H1 (cell line): ENCODE data around the gene CAPN1. TPM values are rescaled to one million over a fixed set of nuclear protein-coding genes. Genes with fewer than 3 reads are reported as not detected.

ENCODE experiments used
- CTCF ChIA-PET: fragments of 300-600 bp; sonication (Branson Sonifier 250); formaldehyde crosslinking; loops from one replicate; lab custom pipeline; 2021; ENCODE audit not compliant: partially characterized antibody; lab: Charles Lee
- POLR2A ChIA-PET: fragments of 300-600 bp; sonication (Branson Sonifier 250); formaldehyde crosslinking; loops from one replicate; lab custom pipeline; 2021; ENCODE audit warnings: inconsistent platforms; ENCODE audit not compliant: partially characterized antibody; lab: Charles Lee
- DNase-seq, 2 experiments: peaks; one replicate each; pipeline versions ENCODE4 v3.0.0 to v3.0.0-alpha.2; 2010 to 2022; ENCODE audit warnings: low spot score in 2 of 2, low read depth in 1 of 2, mixed read lengths in 1 of 2
- FAIRE-seq: peaks from 2 replicates; lab custom pipeline; 2011; peaks lifted over from hg19 to GRCh38; lab: Jason Lieb, UNC
- H2AFZ ChIP-seq: 2 replicates; pipeline ENCODE4 v1.8.1; 2012; ENCODE audit warnings: low read length, inconsistent platforms
- H2AK5ac ChIP-seq: 2 replicates; pipeline ENCODE4 v1.6.1; 2013; ENCODE audit warnings: low read depth, low read length
- H2BK120ac ChIP-seq: replicated peaks from 2 replicates; pipeline ENCODE3; 2013; ENCODE audit warnings: low read depth, low read length, inconsistent platforms
- H2BK12ac ChIP-seq: 2 replicates; pipeline ENCODE4 v1.6.1; 2013; ENCODE audit warnings: low read depth, low read length
- H2BK15ac ChIP-seq: 2 replicates; pipeline ENCODE4 v1.6.1; 2013; ENCODE audit warnings: low read length
- H2BK20ac ChIP-seq: 2 replicates; pipeline ENCODE4 v1.6.1; 2013; ENCODE audit warnings: low read length
- H2BK5ac ChIP-seq: 2 replicates; pipeline ENCODE4 v1.6.1; 2013; ENCODE audit warnings: low read depth, low read length
- H3K14ac ChIP-seq: 2 replicates; pipeline ENCODE4 v1.6.1; 2013; ENCODE audit warnings: inconsistent platforms; ENCODE audit not compliant: insufficient read length
- H3K18ac ChIP-seq: 2 replicates; pipeline ENCODE4 v1.6.1; 2013; ENCODE audit warnings: low read length; ENCODE audit errors: extremely low read depth
- H3K23ac ChIP-seq: 2 replicates; pipeline ENCODE4 v1.6.1; 2013; ENCODE audit warnings: inconsistent platforms; ENCODE audit not compliant: insufficient read length
- H3K23me2 ChIP-seq: 2 replicates; pipeline ENCODE4 v1.6.1; 2013; ENCODE audit warnings: low read depth, low read length
- H3K27ac ChIP-seq: 2 replicates; pipeline ENCODE4 v1.6.1; 2011; ENCODE audit warnings: low read depth, low read length, inconsistent platforms
- H3K27me3 ChIP-seq, 4 experiments: replicated peaks in 1 of 4; 1 replicate in 1 of 4; 2 replicates in 3 of 4; pipeline versions ENCODE4 v1.6.1 to v1.8.1; 2011 to 2013; ENCODE audit warnings: low read length in 3 of 4, mild to moderate bottlenecking in 3 of 4, inconsistent platforms in 2 of 4, mixed read lengths in 2 of 4, moderate library complexity in 1 of 4; ENCODE audit not compliant: control insufficient read depth in 3 of 4, insufficient read depth in 3 of 4; ENCODE audit errors: extremely low read depth in 1 of 4
- H3K36me3 ChIP-seq, 4 experiments: 2 replicates each; pipeline versions ENCODE4 v1.6.1 to v1.8.1; 2011 to 2013; ENCODE audit warnings: mild to moderate bottlenecking in 4 of 4, low read length in 3 of 4, moderate library complexity in 2 of 4, control low read depth in 1 of 4, inconsistent platforms in 1 of 4; ENCODE audit not compliant: insufficient read depth in 4 of 4, control insufficient read depth in 2 of 4
- H3K4ac ChIP-seq: replicated peaks from 2 replicates; pipeline ENCODE3; 2013; ENCODE audit warnings: low read length, low read depth, mixed read lengths, inconsistent platforms; ENCODE audit not compliant: insufficient read length
- H3K4me1 ChIP-seq, 4 experiments: replicated peaks in 1 of 4; 1 replicate in 1 of 4; 2 replicates in 3 of 4; pipeline versions ENCODE4 v1.6.1 to v1.8.1; 2011 to 2013; ENCODE audit warnings: low read length in 3 of 4, inconsistent platforms in 2 of 4, mixed read lengths in 1 of 4; ENCODE audit not compliant: insufficient read depth in 4 of 4, control insufficient read depth in 3 of 4
- H3K4me2 ChIP-seq, 2 experiments: 2 replicates each; pipeline versions ENCODE4 v1.6.1 to v1.8.1; 2011 to 2013; ENCODE audit warnings: low read depth in 2 of 2, low read length in 2 of 2, control low read depth in 1 of 2, inconsistent platforms in 1 of 2, mild to moderate bottlenecking in 1 of 2; ENCODE audit not compliant: insufficient read depth in 1 of 2
- H3K4me3 ChIP-seq, 4 experiments: fragments of 200-600, 300-600 bp in 1 of 4; sonication (generic), shearing (Covaris generic), sonication (Bioruptor Twin) in 1 of 4; 2 replicates each; pipeline versions ENCODE4 v1.5.1 to v1.8.1; 2011 to 2016; ENCODE audit warnings: low read length in 4 of 4, low read depth in 3 of 4, control low read depth in 2 of 4, inconsistent platforms in 2 of 4, mild to moderate bottlenecking in 2 of 4, mixed read lengths in 1 of 4, moderate library complexity in 1 of 4; ENCODE audit not compliant: insufficient read depth in 2 of 4; ENCODE audit errors: extremely low read depth in 1 of 4
- H3K56ac ChIP-seq: replicated peaks from 2 replicates; pipeline ENCODE3; 2013; ENCODE audit warnings: low read depth, mild to moderate bottlenecking, mixed read lengths, low read length, inconsistent platforms; ENCODE audit not compliant: insufficient read length
- H3K79me1 ChIP-seq: 2 replicates; pipeline ENCODE4 v1.6.1; 2013; ENCODE audit warnings: low read depth, low read length, control low read depth
- H3K79me2 ChIP-seq, 2 experiments: 2 replicates each; pipeline versions ENCODE4 v1.6.1 to v1.8.1; 2012 to 2013; ENCODE audit warnings: low read length in 2 of 2, mild to moderate bottlenecking in 2 of 2, inconsistent platforms in 1 of 2; ENCODE audit not compliant: insufficient read depth in 2 of 2, control insufficient read depth in 1 of 2
- H3K9ac ChIP-seq, 4 experiments: replicated peaks in 1 of 4; 1 replicate in 1 of 4; 2 replicates in 3 of 4; pipeline versions ENCODE4 v1.6.1 to v1.8.1; 2011 to 2013; ENCODE audit warnings: low read depth in 3 of 4, low read length in 3 of 4, control low read depth in 2 of 4, mild to moderate bottlenecking in 2 of 4, moderate library complexity in 2 of 4, inconsistent platforms in 1 of 4; ENCODE audit errors: extremely low read depth in 1 of 4
- H3K9me3 ChIP-seq, 2 experiments: 2 replicates each; pipeline versions ENCODE4 v1.6.1 to v1.8.1; 2012 to 2013; ENCODE audit warnings: mild to moderate bottlenecking in 2 of 2, moderate library complexity in 2 of 2, control low read depth in 1 of 2, inconsistent platforms in 1 of 2, low read depth in 1 of 2, low read length in 1 of 2, mixed read lengths in 1 of 2; ENCODE audit not compliant: insufficient read depth in 2 of 2
- H4K20me1 ChIP-seq, 2 experiments: replicated peaks in 1 of 2; 2 replicates each; pipeline versions ENCODE3 to v1.8.1; 2011 to 2013; ENCODE audit warnings: inconsistent platforms in 2 of 2, low read length in 2 of 2, mild to moderate bottlenecking in 1 of 2; ENCODE audit not compliant: insufficient read depth in 2 of 2, control insufficient read depth in 1 of 2
- H4K5ac ChIP-seq: 2 replicates; pipeline ENCODE4 v1.6.1; 2013; ENCODE audit warnings: low read length, low read depth, mixed read lengths, inconsistent platforms; ENCODE audit not compliant: insufficient read length
- H4K8ac ChIP-seq: 2 replicates; pipeline ENCODE4 v1.8.0; 2013; ENCODE audit warnings: mild to moderate bottlenecking, moderate library complexity, low read length, inconsistent platforms; ENCODE audit not compliant: insufficient read depth; ENCODE audit errors: extremely low read depth
- H4K91ac ChIP-seq: replicated peaks from 2 replicates; pipeline ENCODE3; 2013; ENCODE audit warnings: low read length, mixed read lengths, inconsistent platforms; ENCODE audit not compliant: insufficient read length
- CREB1 ChIP-seq: IDR thresholded peaks from 2 replicates; pipeline ENCODE4 v1.6.1; 2012; ENCODE audit warnings: inconsistent platforms
- CTBP2 ChIP-seq: IDR thresholded peaks from 2 replicates; pipeline ENCODE4 v1.7.0; 2011; ENCODE audit warnings: borderline replicate concordance, mild to moderate bottlenecking, moderate library complexity, mixed read lengths, low read length; ENCODE audit not compliant: insufficient read depth, insufficient read length
- KDM4A ChIP-seq: IDR thresholded peaks from one replicate; pipeline ENCODE4 v1.7.1; 2012; ENCODE audit warnings: low read depth, mild to moderate bottlenecking, moderate library complexity, low read length, inconsistent platforms; ENCODE audit not compliant: severe bottlenecking
- MAFK ChIP-seq: IDR thresholded peaks from 2 replicates; pipeline ENCODE4 v1.6.1; 2012; ENCODE audit warnings: low read depth, mild to moderate bottlenecking, improper control_type of control experiment, low read length
- POLR2A ChIP-seq, 2 experiments: IDR thresholded peaks; 1 replicate in 1 of 2; 2 replicates in 1 of 2; pipeline ENCODE4 v1.6.1; 2011; ENCODE audit warnings: low read depth in 2 of 2, low read length in 2 of 2, mild to moderate bottlenecking in 2 of 2; ENCODE audit errors: control extremely low read depth in 1 of 2
- WGBS, 2 experiments: shearing (Covaris generic) in 1 of 2; methylation state at CpG; one replicate each; pipeline versions ENCODE4 v1.1.6 to v1.1.7; 2013 to 2015; ENCODE audit warnings: low lambda C conversion rate in 2 of 2, mixed read lengths in 2 of 2, inconsistent platforms in 1 of 2, low coverage in 1 of 2, missing lambda C conversion rate in 1 of 2; ENCODE audit not compliant: insufficient replicate concordance in 2 of 2, insufficient coverage in 1 of 2, insufficient read length in 1 of 2; ENCODE audit errors: extremely low coverage in 1 of 2, missing lambda C conversion rate in 1 of 2; 5-methylcytosine and 5-hydroxymethylcytosine counted together
- polyA plus RNA-seq, 7 experiments: library from polyadenylated mRNA; depleted of rRNA in 3 of 7; stranded (reverse) in 5 of 7; unstranded in 2 of 7; fragments of >200 nt in 5 of 7; fragments of 200-250 nt in 2 of 7; gene quantifications; 1 replicate in 5 of 7; 2 replicates in 1 of 7; 4 replicates in 1 of 7; pipeline versions ENCODE4 v1.2.1 to v1.2.3, GENCODE V29; 2011 to 2013; ENCODE audit warnings: missing spikeins in 2 of 7, mixed read lengths in 2 of 7
- total RNA-seq: library from RNA; stranded (reverse); fragmentation: NEBNext Ultra II Directional; extraction: Animal tissue kit (Norgen Biotek cat#: 25700); gene quantifications from 2 replicates; pipeline ENCODE4 v1.2.1, GENCODE V29; 2021
- TF ChIP-seq, protein P1 (sequence below), 3 experiments: IDR thresholded peaks; 1 replicate in 2 of 3; 2 replicates in 1 of 3; pipeline versions ENCODE4 v1.5.1 to v1.6.1; 2011; ENCODE audit warnings: low read length in 3 of 3, mild to moderate bottlenecking in 3 of 3, inconsistent platforms in 2 of 3, low read depth in 1 of 3, moderate library complexity in 1 of 3; ENCODE audit not compliant: insufficient read depth in 1 of 3; ENCODE audit errors: control extremely low read depth in 1 of 3
- TF ChIP-seq, protein P2 (sequence below): IDR thresholded peaks from 2 replicates; pipeline ENCODE4 v1.6.1; 2011; ENCODE audit warnings: low read depth, mild to moderate bottlenecking, low read length; ENCODE audit not compliant: insufficient read depth
- TF ChIP-seq, protein P3 (sequence below): IDR thresholded peaks from 2 replicates; pipeline ENCODE4 v1.6.1; 2012; ENCODE audit warnings: low read length, inconsistent platforms

Gene CAPN1
- total and polyA plus RNA-seq, 2 of the 8 experiments (the other 6 are each of a cell fraction or from before 2014, with no cell fraction given), result 194 to 233 TPM

DNA sequence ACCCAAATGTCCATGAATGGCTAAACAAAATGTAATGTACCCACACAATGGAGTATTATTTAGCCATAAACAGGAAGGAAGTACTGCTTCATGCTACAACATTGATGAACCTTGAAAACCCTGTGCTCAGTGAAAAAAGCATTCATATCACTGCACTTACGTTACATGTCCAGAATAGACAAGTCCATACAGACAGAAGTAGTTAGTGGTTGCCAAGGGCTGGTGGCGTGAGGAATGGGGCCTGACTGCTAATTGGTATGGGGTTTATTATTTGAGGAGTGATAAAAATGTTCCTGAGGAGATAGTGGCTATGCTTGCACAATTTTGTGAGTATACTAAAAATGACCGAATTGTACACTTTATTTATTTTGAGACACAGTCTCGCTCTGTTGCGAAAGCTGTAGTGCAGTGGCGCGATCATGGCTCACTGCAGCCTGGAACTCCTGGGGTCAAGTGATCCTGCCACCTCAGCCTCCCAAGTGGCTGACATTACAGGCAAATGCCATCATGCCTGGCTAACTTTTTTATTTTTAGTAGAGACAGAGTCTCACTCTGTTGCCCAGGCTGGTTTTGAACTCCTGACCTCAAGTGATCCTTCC is 39.7 kb upstream of the CAPN1 start:
- no peak overlapping the region for H3K4ac ChIP-seq
- H2BK5ac ChIP-seq, result no peak overlapping the region
- H3K27ac ChIP-seq, result no peak overlapping the region
- no peak for DNase-seq
- H3K56ac ChIP-seq, result no peak overlapping the region
- 0 out of 2 replicates have a peak overlapping the region, but pooled peaks have one; percentile 62 for H2AFZ ChIP-seq
- no peak overlapping the region for H2BK120ac ChIP-seq
- ChIA-PET POLR2A (no interaction called here), CTCF (interaction anchor here (0.6 kb wide), 1 partner anchor 446 kb away, joined by 3 read pairs; no protein-coding TSS in a partner anchor)
- H3K4me3 ChIP-seq, result no peak overlapping the region
- H2BK15ac ChIP-seq, result no peak overlapping the region
- no peak overlapping the region for H3K9ac ChIP-seq
- no peaks in the 10 kb centered on the region for H4K20me1 ChIP-seq
- no peaks in the 10 kb centered on the region for H3K27me3 ChIP-seq
- no peaks in the 10 kb centered on the region for H3K79me1 ChIP-seq
- H3K23me2 ChIP-seq, result no peaks in the 10 kb centered on the region
- no peaks in the 10 kb centered on the region for H3K4me1 ChIP-seq
- H3K18ac ChIP-seq, result no peak overlapping the region
- no peak for FAIRE-seq
- H3K14ac ChIP-seq, result no peak overlapping the region
- TF ChIP-seq MAFK (no peak), POLR2A (IDR thresholded peaks at IDR 0.05; ENCODE audit: control extremely low read depth in 1 of 2, low read depth in 2 of 2, low read length in 2 of 2) (no peak), KDM4A (no peak), CREB1 (no peak), CTBP2 (no peak)
- TF ChIP-seq, protein P1, sequence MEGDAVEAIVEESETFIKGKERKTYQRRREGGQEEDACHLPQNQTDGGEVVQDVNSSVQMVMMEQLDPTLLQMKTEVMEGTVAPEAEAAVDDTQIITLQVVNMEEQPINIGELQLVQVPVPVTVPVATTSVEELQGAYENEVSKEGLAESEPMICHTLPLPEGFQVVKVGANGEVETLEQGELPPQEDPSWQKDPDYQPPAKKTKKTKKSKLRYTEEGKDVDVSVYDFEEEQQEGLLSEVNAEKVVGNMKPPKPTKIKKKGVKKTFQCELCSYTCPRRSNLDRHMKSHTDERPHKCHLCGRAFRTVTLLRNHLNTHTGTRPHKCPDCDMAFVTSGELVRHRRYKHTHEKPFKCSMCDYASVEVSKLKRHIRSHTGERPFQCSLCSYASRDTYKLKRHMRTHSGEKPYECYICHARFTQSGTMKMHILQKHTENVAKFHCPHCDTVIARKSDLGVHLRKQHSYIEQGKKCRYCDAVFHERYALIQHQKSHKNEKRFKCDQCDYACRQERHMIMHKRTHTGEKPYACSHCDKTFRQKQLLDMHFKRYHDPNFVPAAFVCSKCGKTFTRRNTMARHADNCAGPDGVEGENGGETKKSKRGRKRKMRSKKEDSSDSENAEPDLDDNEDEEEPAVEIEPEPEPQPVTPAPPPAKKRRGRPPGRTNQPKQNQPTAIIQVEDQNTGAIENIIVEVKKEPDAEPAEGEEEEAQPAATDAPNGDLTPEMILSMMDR (IDR thresholded peaks at IDR 0.05; ENCODE audit: control extremely low read depth in 1 of 3, insufficient read depth in 1 of 3, low read depth in 1 of 3, low read length in 3 of 3), result no peak
- TF ChIP-seq, protein P2, sequence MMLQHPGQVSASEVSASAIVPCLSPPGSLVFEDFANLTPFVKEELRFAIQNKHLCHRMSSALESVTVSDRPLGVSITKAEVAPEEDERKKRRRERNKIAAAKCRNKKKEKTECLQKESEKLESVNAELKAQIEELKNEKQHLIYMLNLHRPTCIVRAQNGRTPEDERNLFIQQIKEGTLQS, result no peak
- TF ChIP-seq, protein P3, sequence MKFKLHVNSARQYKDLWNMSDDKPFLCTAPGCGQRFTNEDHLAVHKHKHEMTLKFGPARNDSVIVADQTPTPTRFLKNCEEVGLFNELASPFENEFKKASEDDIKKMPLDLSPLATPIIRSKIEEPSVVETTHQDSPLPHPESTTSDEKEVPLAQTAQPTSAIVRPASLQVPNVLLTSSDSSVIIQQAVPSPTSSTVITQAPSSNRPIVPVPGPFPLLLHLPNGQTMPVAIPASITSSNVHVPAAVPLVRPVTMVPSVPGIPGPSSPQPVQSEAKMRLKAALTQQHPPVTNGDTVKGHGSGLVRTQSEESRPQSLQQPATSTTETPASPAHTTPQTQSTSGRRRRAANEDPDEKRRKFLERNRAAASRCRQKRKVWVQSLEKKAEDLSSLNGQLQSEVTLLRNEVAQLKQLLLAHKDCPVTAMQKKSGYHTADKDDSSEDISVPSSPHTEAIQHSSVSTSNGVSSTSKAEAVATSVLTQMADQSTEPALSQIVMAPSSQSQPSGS, result no peak
- H2AK5ac ChIP-seq, result no peak overlapping the region
- no peak overlapping the region for H2BK20ac ChIP-seq
- no peak overlapping the region for H2BK12ac ChIP-seq
- WGBS, 2 experiments, result 81% methylated on average over 7 of the region's 7 CpGs; no CpG with 5 or more reads in 1 of the 2 experiments
- no peak overlapping the region for H4K8ac ChIP-seq
- H3K9me3 ChIP-seq, result peaks cover 0 to 3% of the 10 kb centered on the region in 2 experiments; a peak in 1 of 4 replicates
- H3K23ac ChIP-seq, result no peak overlapping the region
- H4K91ac ChIP-seq, result no peak overlapping the region
- H3K4me2 ChIP-seq, result no peak overlapping the region
- H3K79me2 ChIP-seq, result no peaks in the 10 kb centered on the region
- no peak overlapping the region for H4K5ac ChIP-seq
- no peaks in the 10 kb centered on the region for H3K36me3 ChIP-seq
